ENCODE data around the gene TRAP1.
"Not testable (repeated sequence)": the region's sequence is repeated elsewhere in the genome, so short reads cannot be mapped to it uniquely, and the experiment has no call there.

Gene TRAP1

DNA sequence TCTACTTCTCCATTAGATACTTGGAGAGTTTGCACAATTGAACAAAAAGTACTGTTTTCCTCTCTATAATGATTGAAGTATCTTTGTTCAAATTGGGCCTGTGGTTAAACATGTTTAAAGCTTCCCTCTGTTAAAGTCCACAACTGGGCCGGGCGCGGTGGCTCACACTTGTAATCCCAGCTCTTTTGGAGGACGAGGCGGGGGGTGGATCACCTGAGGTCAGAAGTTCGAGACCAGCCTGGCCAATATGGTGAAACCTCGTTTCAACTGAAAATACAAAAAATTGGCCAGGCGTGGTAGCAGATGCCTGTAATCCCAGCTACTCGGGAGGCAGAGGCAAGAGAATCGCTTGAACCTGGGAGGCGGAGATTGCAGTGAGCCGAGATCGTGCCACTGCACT, 108.3 kb downstream of the TRAP1 start:
- not testable (repeated sequence) for DNase-seq

DNA sequence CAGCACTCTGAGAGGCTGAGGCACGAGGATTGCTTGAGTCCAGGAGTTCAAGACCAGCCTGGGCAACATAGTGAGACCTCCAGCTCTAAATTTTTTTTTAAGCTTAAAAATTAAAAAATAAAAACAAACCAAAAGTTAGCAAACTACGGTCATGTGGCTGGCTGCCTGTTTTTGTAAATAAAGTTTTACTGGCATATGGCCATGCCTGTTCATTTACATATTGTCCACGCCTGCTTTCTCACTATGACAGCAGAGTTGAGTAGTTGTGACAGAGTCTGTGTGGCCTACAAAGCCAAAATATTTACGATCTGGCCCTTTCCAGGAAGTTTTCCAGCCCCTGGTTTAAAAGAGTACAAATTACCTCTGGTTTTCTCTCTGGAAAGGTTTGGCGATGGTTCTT, 109.3 kb downstream of the TRAP1 start:
- no peak for DNase-seq

Measured in KG1 (cell line).